Endothelial cell of umbilical vein (primary cell): ENCODE measurements around the gene MADCAM1. TPM values are rescaled to one million over a fixed set of nuclear protein-coding genes. Genes with fewer than 3 reads are reported as not detected.

Source experiments
- BruUV-seq: library from RNA; stranded (reverse); fragments of 400-500 nt; replicated peaks from 2 replicates; lab custom pipeline; 2021; lab: Mats Ljungman, UMichigan
- CTCF ChIA-PET: fragments of 300-600, 350-600 bp; sonication (Branson Sonifier 250); formaldehyde crosslinking; loops from one replicate; lab custom pipeline; 2021; ENCODE audit warnings: antibody characterized with exemption, inconsistent platforms; lab: Charles Lee
- POLR2A ChIA-PET: fragments of 300-600, 350-600 bp; sonication (Branson Sonifier 250); formaldehyde crosslinking; loops from one replicate; lab custom pipeline; 2021; ENCODE audit warnings: antibody characterized with exemption, inconsistent platforms; lab: Charles Lee
- DNase-seq: peaks from one replicate; pipeline ENCODE4 v3.0.0-alpha.2; 2011; ENCODE audit warnings: low read depth, low spot score
- FAIRE-seq: peaks from 2 replicates; lab custom pipeline; 2011; peaks lifted over from hg19 to GRCh38; lab: Jason Lieb, UNC
- H2AFZ ChIP-seq: 2 replicates; pipeline ENCODE4 v1.6.0; 2012; ENCODE audit warnings: low read depth, low read length, control low read depth, inconsistent platforms
- H3K27ac ChIP-seq: 2 replicates; pipeline ENCODE4 v1.5.1; 2011; ENCODE audit warnings: low read depth, mild to moderate bottlenecking, control low read depth, low read length, moderate library complexity; ENCODE audit not compliant: insufficient read depth
- H3K27me3 ChIP-seq, 2 experiments: 2 replicates each; pipeline versions ENCODE4 v1.6.0 to v1.6.1; 2011; ENCODE audit warnings: low read length in 2 of 2, mixed read lengths in 1 of 2; ENCODE audit not compliant: control insufficient read depth in 2 of 2, insufficient read depth in 2 of 2
- H3K36me3 ChIP-seq, 2 experiments: 2 replicates in 1 of 2; 3 replicates in 1 of 2; pipeline ENCODE4 v1.5.1; 2011; ENCODE audit warnings: low read length in 2 of 2, mild to moderate bottlenecking in 1 of 2, moderate library complexity in 1 of 2; ENCODE audit not compliant: control insufficient read depth in 2 of 2, insufficient read depth in 2 of 2; ENCODE audit errors: extremely low read depth in 1 of 2
- H3K4me1 ChIP-seq: 3 replicates; pipeline ENCODE4 v1.5.1; 2011; ENCODE audit warnings: mild to moderate bottlenecking, low read length; ENCODE audit not compliant: control insufficient read depth, insufficient read depth; ENCODE audit errors: extremely low read depth
- H3K4me2 ChIP-seq: 2 replicates; pipeline ENCODE4 v1.6.1; 2011; ENCODE audit warnings: low read length, control low read depth, mixed read lengths; ENCODE audit not compliant: insufficient read depth
- H3K4me3 ChIP-seq, 3 experiments: fragments of 200-600 bp in 1 of 3; sonication (generic), shearing (Covaris generic) in 1 of 3; replicated peaks in 1 of 3; 2 replicates each; pipeline ENCODE4 v1.5.1; 2011 to 2016; ENCODE audit warnings: control low read depth in 3 of 3, low read length in 3 of 3, mild to moderate bottlenecking in 2 of 3, inconsistent platforms in 1 of 3, low read depth in 1 of 3, moderate library complexity in 1 of 3; ENCODE audit not compliant: insufficient read depth in 1 of 3
- H3K79me2 ChIP-seq: 2 replicates; pipeline ENCODE4 v1.6.0; 2012; ENCODE audit warnings: low read length, inconsistent platforms; ENCODE audit not compliant: control insufficient read depth, insufficient read depth
- H3K9ac ChIP-seq: replicated peaks from 2 replicates; pipeline ENCODE3; 2011; ENCODE audit warnings: low read length, control low read depth; ENCODE audit not compliant: insufficient read depth; ENCODE audit errors: extremely low read depth
- H3K9me1 ChIP-seq: replicated peaks from 3 replicates; pipeline ENCODE4 v1.6.0; 2011; ENCODE audit warnings: mild to moderate bottlenecking, low read length; ENCODE audit not compliant: control insufficient read depth, insufficient read depth; ENCODE audit errors: extremely low read depth
- H3K9me3 ChIP-seq: replicated peaks from 2 replicates; pipeline ENCODE4 v1.5.1; 2012; ENCODE audit warnings: low read length, inconsistent platforms; ENCODE audit not compliant: control insufficient read depth, insufficient read depth
- H4K20me1 ChIP-seq: replicated peaks from 2 replicates; pipeline ENCODE3; 2011; ENCODE audit warnings: mild to moderate bottlenecking, low read length; ENCODE audit not compliant: control insufficient read depth, insufficient read depth; ENCODE audit errors: extremely low read depth
- CTCF ChIP-seq, 2 donors: IDR thresholded peaks; 1 replicate in 1 of 2; 2 replicates in 1 of 2; pipeline ENCODE4 v1.5.1; 2011; ENCODE audit warnings: low read length in 2 of 2, mild to moderate bottlenecking in 2 of 2, moderate library complexity in 2 of 2, control low read depth in 1 of 2, inconsistent platforms in 1 of 2, low read depth in 1 of 2; ENCODE audit not compliant: insufficient read depth in 1 of 2; ENCODE audit errors: extremely low read depth in 1 of 2
- EZH2 ChIP-seq: IDR thresholded peaks from 2 replicates; pipeline ENCODE4 v1.6.1; 2012; ENCODE audit warnings: borderline replicate concordance, low read depth, mild to moderate bottlenecking, moderate library complexity, low read length, inconsistent platforms; ENCODE audit not compliant: severe bottlenecking
- FOS ChIP-seq: IDR thresholded peaks from 2 replicates; pipeline ENCODE4 v1.6.1; 2011; ENCODE audit warnings: mild to moderate bottlenecking, low read length, moderate library complexity, borderline replicate concordance; ENCODE audit not compliant: insufficient read depth
- GATA2 ChIP-seq: IDR thresholded peaks from 2 replicates; pipeline ENCODE4 v1.7.0; 2011; ENCODE audit warnings: low read depth, mild to moderate bottlenecking, moderate library complexity, mixed read lengths, low read length; ENCODE audit not compliant: insufficient read length, insufficient read depth
- JUN ChIP-seq: IDR thresholded peaks from 2 replicates; pipeline ENCODE4 v1.6.1; 2011; ENCODE audit warnings: borderline replicate concordance, low read depth; ENCODE audit not compliant: insufficient read length, insufficient read depth
- dilution Hi-C: fragments of 300-500 bp; cut with MboI; formaldehyde crosslinking; loops from one replicate; pipeline ENCODE4 v1.15.0; 2019; ENCODE audit warnings: low sequenced_read_pairs; ENCODE audit not compliant: extremely low pct_ligation_motif_present
- intact Hi-C: fragments of 100-400 bp; cut with micrococcal nuclease; formaldehyde crosslinking; loops from one replicate; pipeline ENCODE4 v1.10.0; 2022
- polyA plus RNA-seq, 4 experiments: library from polyadenylated mRNA; depleted of rRNA in 3 of 4; stranded (reverse) in 3 of 4; unstranded in 1 of 4; fragments of >200 nt; gene quantifications; 2 replicates each; pipeline versions ENCODE4 v1.2.1 to v1.2.3, GENCODE V29; 2011 to 2012; ENCODE audit warnings: missing spikeins in 1 of 4
- total RNA-seq: library from RNA; stranded (reverse); gene quantifications from 2 replicates; pipeline ENCODE4 v1.2.3, GENCODE V29; 2021

The MADCAM1 gene
- total and polyA plus RNA-seq, 2 donors (not counting 3 experiments of a cell fraction or from before 2014, with no cell fraction given): 0.07 to 0.31 TPM

GRCh38 chr19:461721-462551 is 34.4 kb upstream of the MADCAM1 start:
- H3K36me3 ChIP-seq: no peaks in the 10 kb centered on the region
- no peak overlapping the region for H3K9ac ChIP-seq
- intact Hi-C loops: no loop called here
- H4K20me1 ChIP-seq: no peaks in the 10 kb centered on the region
- POLR2A ChIA-PET: no interaction called here
- DNase-seq: no peak
- no peak for FAIRE-seq
- peaks cover 5 to 18% of the 10 kb centered on the region in 2 experiments for H3K27me3 ChIP-seq
- no peaks in the 10 kb centered on the region for H3K79me2 ChIP-seq
- no TSS peak for BruUV-seq
- TF ChIP-seq EZH2: peak; percentile 59
- no peak for TF ChIP-seq GATA2
- H3K9me3 ChIP-seq: no peaks in the 10 kb centered on the region
- no peaks in the 10 kb centered on the region for H3K9me1 ChIP-seq
- H2AFZ ChIP-seq: no peak overlapping the region
- H3K27ac ChIP-seq: no peak overlapping the region
- CTCF ChIA-PET: interaction anchor here (0.8 kb wide), 1 partner anchor 18 kb away, joined by 3 read pairs; no protein-coding TSS in a partner anchor
- no peaks in the 10 kb centered on the region for H3K4me1 ChIP-seq
- dilution Hi-C loops: no loop called here
- H3K4me2 ChIP-seq: no peak overlapping the region
- no peak overlapping the region for H3K4me3 ChIP-seq

- intact Hi-C loops: no loop called here
- TF ChIP-seq CTCF (IDR thresholded peaks at IDR 0.05; ENCODE audit: extremely low read depth in 1 of 2, insufficient read depth in 1 of 2, low read depth in 1 of 2, low read length in 2 of 2) (no peak), JUN (no peak), FOS (no peak)
- Histone ChIP-seq H3K4me3 (no peak overlapping the region), H4K20me1 (no peaks in the 10 kb centered on the region), H3K4me1 (no peaks in the 10 kb centered on the region), H2AFZ (no peak overlapping the region), H3K27me3 (peaks cover 5 to 18% of the 10 kb centered on the region in 2 experiments), H3K9ac (no peak overlapping the region), H3K9me1 (no peaks in the 10 kb centered on the region), H3K36me3 (no peaks in the 10 kb centered on the region), H3K9me3 (no peaks in the 10 kb centered on the region), H3K79me2 (no peaks in the 10 kb centered on the region), H3K4me2 (no peak overlapping the region), H3K27ac (no peak overlapping the region)
- no TSS peak for BruUV-seq
- POLR2A ChIA-PET: no interaction called here
- DNase-seq: no peak
- CTCF ChIA-PET: no interaction called here
- no peak for FAIRE-seq
- dilution Hi-C loops: no loop called here
Measured at GRCh38 chr19:463483-464207, 32.6 kb upstream of the MADCAM1 start.
